PC-9 (cell line): ENCODE data around the gene NFATC1.

Experiments
- EZH2 ChIP-seq: fragments of 200-600 bp; sonication (generic); IDR thresholded peaks from 2 replicates; pipeline ENCODE4 v1.8.0; 2017; ENCODE audit warnings: antibody characterized with exemption, low read depth
- TF ChIP-seq, protein P1 (sequence below): fragments of 200-600 bp; sonication (generic); conservative IDR thresholded peaks from 2 replicates; pipeline ENCODE4 v1.6.1; 2017; ENCODE audit warnings: mixed run types, antibody characterized with exemption, mild to moderate bottlenecking, moderate library complexity

DNA sequence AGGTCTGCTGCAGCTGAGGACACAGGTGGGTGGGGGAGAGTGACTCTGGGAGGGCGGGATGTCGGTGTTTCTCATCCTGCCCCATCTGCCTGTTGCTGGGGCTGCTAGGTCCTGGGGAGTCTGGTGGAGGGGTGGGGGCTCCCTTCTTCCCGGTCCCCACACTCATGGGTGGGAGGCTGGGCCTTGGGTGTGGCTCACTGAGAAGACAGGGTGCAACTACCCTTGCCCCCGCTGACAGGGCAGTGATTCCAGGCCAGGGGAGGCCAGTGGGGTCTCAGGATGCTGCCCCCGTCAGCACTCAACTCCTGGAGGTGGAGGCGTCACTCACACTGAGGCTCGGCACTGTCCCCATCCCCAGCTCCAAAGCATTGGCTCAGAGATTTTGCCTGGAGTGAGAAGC is 7.7 kb upstream of the NFATC1 start:
- TF ChIP-seq, protein P1, sequence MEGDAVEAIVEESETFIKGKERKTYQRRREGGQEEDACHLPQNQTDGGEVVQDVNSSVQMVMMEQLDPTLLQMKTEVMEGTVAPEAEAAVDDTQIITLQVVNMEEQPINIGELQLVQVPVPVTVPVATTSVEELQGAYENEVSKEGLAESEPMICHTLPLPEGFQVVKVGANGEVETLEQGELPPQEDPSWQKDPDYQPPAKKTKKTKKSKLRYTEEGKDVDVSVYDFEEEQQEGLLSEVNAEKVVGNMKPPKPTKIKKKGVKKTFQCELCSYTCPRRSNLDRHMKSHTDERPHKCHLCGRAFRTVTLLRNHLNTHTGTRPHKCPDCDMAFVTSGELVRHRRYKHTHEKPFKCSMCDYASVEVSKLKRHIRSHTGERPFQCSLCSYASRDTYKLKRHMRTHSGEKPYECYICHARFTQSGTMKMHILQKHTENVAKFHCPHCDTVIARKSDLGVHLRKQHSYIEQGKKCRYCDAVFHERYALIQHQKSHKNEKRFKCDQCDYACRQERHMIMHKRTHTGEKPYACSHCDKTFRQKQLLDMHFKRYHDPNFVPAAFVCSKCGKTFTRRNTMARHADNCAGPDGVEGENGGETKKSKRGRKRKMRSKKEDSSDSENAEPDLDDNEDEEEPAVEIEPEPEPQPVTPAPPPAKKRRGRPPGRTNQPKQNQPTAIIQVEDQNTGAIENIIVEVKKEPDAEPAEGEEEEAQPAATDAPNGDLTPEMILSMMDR = no peak
- no peak for TF ChIP-seq EZH2
